ENCODE measurements around the gene MEI1. TPM values are rescaled to one million over a fixed set of nuclear protein-coding genes. Genes with fewer than 3 reads are reported as not detected.

MEI1 gene, protein sequence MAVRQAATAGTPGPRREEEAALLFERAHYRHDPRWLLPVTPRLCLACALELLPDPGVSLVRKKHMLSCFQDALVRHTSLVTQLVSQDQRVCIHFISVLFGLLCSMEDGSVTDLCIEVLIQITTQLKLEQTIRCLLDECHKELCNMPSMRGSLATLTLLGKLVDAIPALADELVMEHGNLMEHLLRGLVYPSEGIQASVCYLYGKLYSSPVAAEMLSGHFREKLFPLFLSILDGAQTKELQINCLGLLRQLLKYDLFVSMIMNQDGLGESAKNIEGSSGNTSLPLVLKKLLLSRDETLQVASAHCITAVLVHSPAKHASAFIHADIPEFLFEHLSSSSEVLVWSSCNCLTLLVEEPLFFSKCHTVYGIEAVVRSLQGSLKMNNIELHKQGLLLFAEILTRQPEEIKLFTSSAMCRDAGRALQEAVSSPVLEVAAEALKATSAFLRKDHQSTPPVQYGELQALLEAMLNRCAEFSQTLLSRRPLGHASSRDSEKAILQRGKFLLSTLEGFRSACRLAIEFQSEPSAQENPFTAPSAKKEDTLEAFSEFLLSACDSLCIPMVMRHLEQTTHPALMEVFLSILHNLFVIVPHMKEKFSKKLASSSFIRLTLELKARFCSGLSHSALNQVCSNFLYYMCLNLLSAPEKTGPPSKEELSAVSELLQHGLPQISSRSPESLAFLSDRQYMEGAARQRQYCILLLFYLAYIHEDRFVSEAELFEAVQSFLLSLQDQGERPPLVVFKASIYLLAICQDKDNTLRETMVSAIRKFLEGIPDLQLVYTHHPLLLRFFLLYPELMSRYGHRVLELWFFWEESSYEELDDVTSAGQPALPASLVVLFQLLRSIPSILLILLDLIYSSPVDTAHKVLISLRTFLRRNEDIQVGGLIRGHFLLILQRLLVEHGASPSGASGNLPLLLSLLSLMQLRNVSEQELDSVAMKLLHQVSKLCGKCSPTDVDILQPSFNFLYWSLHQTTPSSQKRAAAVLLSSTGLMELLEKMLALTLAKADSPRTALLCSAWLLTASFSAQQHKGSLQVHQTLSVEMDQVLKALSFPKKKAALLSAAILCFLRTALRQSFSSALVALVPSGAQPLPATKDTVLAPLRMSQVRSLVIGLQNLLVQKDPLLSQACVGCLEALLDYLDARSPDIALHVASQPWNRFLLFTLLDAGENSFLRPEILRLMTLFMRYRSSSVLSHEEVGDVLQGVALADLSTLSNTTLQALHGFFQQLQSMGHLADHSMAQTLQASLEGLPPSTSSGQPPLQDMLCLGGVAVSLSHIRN
- total RNA-seq (100 to 1,000 TPM in 1 of 2 donors, 10 to 100 TPM in 1; 47.6 to 103 TPM), polyA plus RNA-seq (ENCODE audit: insufficient read depth, low read depth, low replicate concordance) (43.5 TPM)
- long read RNA-seq, donor 1, result 0 reads
- long read RNA-seq, donor 2, result 0 reads

DNA sequence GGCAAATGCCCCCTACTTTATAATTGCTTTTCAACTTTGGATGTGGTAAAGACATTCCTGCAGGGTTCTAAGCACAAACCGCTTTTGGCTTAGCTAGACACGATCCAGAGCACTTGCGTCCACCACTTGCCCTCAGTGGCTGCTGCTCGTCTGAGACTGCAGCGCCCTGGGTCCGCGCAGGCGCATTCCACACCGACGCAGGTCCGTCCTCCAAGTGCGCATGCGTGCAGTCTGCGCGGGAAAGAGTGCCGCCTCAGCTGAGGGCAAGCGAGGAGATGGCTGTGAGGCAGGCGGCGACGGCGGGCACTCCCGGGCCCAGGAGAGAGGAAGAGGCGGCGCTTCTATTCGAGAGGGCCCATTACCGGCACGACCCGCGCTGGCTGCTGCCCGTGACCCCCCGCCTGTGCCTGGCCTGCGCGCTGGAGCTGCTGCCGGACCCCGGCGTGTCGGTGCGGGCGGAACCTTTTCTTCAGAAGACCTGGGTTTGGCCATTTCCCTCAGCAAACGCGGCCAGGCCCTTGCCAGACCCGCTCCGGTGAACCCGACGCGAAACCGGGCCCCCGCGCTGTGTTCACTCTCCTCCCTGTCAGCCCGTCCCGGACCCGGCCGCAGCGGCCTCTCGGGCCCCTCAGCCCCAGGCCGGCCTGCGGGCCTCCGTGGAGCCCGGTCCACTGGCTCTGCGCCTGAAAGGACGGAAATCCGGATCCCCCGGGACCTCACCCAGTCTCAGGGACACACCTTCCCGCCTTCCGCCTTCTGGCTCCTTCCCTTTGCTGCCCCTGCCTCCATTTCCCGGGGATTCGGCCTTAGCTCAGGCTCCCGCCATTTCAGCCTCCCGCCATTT lies at the start of gene MEI1:
Gene MEI1, plus strand, starts transcription at position 240 of the 844 bp plus-strand sequence. Its CDS starts 36 bp downstream, at position 276.
- Histone ChIP-seq H3K4me3 (peak within 1 kb of the TSS; percentile 47 to 59), H3K27me3 (no peaks in the 10 kb centered on the region), H3K4me1 (peaks cover 8% of the 10 kb centered on the region), H3K36me3 (ENCODE audit: low read depth, missing control alignments) (no peaks in the 10 kb centered on the region), H3K9me3 (no peaks in the 10 kb centered on the region), H3K27ac (peak within 1 kb of the TSS; percentile 41 to 50)
- peak; percentile 87 for DNase-seq
- WGBS, 2 donors, result 37 to 46% methylated on average over 55 to 67 of the region's 69 CpGs
- intact Hi-C loops (cut with DNase I; ENCODE audit: low total_unique reads), result loop anchor here (5.0 kb wide), 1 partner anchor 243 kb away; no protein-coding TSS in a partner anchor
- no peak for TF ChIP-seq POLR2A (IDR thresholded peaks at IDR 0.05)
- TF ChIP-seq, protein P1, sequence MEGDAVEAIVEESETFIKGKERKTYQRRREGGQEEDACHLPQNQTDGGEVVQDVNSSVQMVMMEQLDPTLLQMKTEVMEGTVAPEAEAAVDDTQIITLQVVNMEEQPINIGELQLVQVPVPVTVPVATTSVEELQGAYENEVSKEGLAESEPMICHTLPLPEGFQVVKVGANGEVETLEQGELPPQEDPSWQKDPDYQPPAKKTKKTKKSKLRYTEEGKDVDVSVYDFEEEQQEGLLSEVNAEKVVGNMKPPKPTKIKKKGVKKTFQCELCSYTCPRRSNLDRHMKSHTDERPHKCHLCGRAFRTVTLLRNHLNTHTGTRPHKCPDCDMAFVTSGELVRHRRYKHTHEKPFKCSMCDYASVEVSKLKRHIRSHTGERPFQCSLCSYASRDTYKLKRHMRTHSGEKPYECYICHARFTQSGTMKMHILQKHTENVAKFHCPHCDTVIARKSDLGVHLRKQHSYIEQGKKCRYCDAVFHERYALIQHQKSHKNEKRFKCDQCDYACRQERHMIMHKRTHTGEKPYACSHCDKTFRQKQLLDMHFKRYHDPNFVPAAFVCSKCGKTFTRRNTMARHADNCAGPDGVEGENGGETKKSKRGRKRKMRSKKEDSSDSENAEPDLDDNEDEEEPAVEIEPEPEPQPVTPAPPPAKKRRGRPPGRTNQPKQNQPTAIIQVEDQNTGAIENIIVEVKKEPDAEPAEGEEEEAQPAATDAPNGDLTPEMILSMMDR (IDR thresholded peaks at IDR 0.05), result no peak

DNA sequence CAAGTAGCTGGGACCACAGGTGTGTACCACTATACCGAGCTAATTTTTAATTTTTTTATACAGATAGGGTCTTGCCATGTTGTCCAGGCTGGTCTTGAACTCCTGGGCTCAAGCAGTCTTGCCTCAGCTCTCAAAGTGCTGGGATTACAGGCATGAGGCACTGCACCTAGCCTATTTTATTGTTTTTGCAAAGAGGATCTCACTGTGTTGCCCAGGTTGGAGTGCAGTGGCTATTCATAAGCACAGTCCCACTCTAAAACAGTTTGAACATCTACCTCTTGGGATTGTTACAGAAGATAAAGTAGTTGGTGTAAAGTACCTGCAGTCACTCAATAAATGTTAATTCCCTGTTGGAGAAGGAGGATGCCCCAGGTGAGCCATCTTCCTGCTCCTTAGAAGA lies 49.1 kb upstream of the MEI1 start:
- TF ChIP-seq POLR2A (IDR thresholded peaks at IDR 0.05), result no peak
- TF ChIP-seq, protein P1 (IDR thresholded peaks at IDR 0.05), result no peak
- no peak overlapping the region for H3K4me3 ChIP-seq
- H3K9me3 ChIP-seq, result no peaks in the 10 kb centered on the region
- no peak overlapping the region for H3K27ac ChIP-seq
- no peaks in the 10 kb centered on the region for H3K4me1 ChIP-seq
- no peaks in the 10 kb centered on the region for H3K27me3 ChIP-seq
- DNase-seq, result no peak
- intact Hi-C loops (cut with DNase I; ENCODE audit: low total_unique reads), result no loop called here
- no peaks in the 10 kb centered on the region for H3K36me3 ChIP-seq (ENCODE audit: low read depth, missing control alignments)
- WGBS, 2 donors, result 90% methylated on average over 1 of the region's 1 CpG; no CpG with 5 or more reads in 1 of the 2 donors

DNA sequence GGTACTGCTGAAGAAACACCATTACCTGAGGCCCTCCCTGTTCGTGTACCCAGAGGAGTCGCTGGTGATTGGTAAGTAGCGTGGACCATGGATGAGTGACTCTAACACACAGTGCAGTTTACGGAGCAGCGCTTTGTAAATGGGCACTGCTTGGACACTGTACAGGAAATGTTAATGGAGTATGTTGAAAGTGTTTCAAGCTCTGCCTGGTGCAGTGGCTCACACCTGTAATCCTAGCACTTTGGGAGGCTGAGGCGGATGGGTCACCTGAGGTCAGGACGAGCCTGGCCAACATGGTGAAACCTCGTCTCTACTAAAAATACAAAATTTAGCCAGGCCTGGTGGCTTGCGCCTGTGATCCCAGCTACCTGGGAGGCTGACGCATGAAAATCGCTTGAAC lies 48.5 kb upstream of the MEI1 start:
- Histone ChIP-seq H3K36me3 (ENCODE audit: low read depth, missing control alignments) (no peaks in the 10 kb centered on the region), H3K4me1 (no peaks in the 10 kb centered on the region), H3K27ac (no peak overlapping the region), H3K9me3 (no peaks in the 10 kb centered on the region), H3K4me3 (no peak overlapping the region), H3K27me3 (no peaks in the 10 kb centered on the region)
- DNase-seq, result peak; percentile 9
- WGBS, 2 donors, result 90 to 94% methylated on average over 11 of the region's 11 CpGs
- TF ChIP-seq, protein P1 (IDR thresholded peaks at IDR 0.05), result no peak
- TF ChIP-seq POLR2A (IDR thresholded peaks at IDR 0.05), result no peak
- intact Hi-C loops (cut with DNase I; ENCODE audit: low total_unique reads), result no loop called here

DNA sequence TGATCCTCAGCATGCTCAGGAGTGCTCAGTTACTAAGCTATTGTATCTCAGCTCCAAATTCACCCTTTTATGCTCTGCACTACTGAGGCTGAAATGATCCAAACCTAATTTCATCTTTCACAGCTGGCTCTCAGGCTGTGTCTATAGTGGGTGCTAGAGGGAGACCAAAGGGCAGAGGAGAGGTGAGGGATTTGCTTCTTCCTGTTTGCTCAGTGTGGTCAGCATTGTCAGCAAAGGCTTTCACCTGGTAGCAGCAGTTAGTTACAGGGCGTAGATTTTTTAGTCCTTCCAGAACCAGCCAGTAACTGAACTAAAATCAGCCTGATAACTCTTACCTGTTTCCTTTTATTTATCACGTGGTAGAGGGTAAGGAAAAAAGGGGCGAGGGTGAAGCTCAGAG lies 45.0 kb upstream of the MEI1 start:
- no peaks in the 10 kb centered on the region for H3K4me1 ChIP-seq
- 92 to 97% methylated on average over 3 of the region's 3 CpGs for WGBS, 2 donors
- H3K27ac ChIP-seq, result no peak overlapping the region
- no peaks in the 10 kb centered on the region for H3K9me3 ChIP-seq
- DNase-seq, result no peak
- H3K27me3 ChIP-seq, result no peaks in the 10 kb centered on the region
- intact Hi-C loops (cut with DNase I; ENCODE audit: low total_unique reads), result no loop called here
- no peak overlapping the region for H3K4me3 ChIP-seq
- no peak for TF ChIP-seq POLR2A (IDR thresholded peaks at IDR 0.05)
- TF ChIP-seq, protein P1 (IDR thresholded peaks at IDR 0.05), result no peak
- H3K36me3 ChIP-seq (ENCODE audit: low read depth, missing control alignments), result no peaks in the 10 kb centered on the region

All from testis (tissue), 5 donors.